Astrocyte (in vitro differentiated cells and primary cell): ENCODE results near the gene KLHL26. TPM values are rescaled to one million over a fixed set of nuclear protein-coding genes. Genes with fewer than 3 reads are reported as not detected.

Experiments used
- DNase-seq: peaks from one replicate; pipeline ENCODE4 v3.0.0-alpha.2; 2010; ENCODE audit warnings: low read depth
- FAIRE-seq: peaks from 2 replicates; lab custom pipeline; 2011; peaks lifted over from hg19 to GRCh38; lab: Jason Lieb, UNC
- H2AFZ ChIP-seq: 2 replicates; pipeline ENCODE4 v1.6.0; 2012; ENCODE audit warnings: low read depth, low read length, inconsistent platforms
- H3K27ac ChIP-seq: 2 replicates; pipeline ENCODE4 v1.5.1; 2011; ENCODE audit warnings: low read depth, low read length, inconsistent platforms
- H3K27me3 ChIP-seq: 2 replicates; pipeline ENCODE4 v1.6.0; 2011; ENCODE audit warnings: low read length, inconsistent platforms; ENCODE audit not compliant: insufficient read depth
- H3K36me3 ChIP-seq: 2 replicates; pipeline ENCODE4 v1.5.1; 2011; ENCODE audit warnings: low read length, inconsistent platforms; ENCODE audit not compliant: insufficient read depth
- H3K4me1 ChIP-seq: 2 replicates; pipeline ENCODE4 v1.5.1; 2011; ENCODE audit warnings: low read length, inconsistent platforms; ENCODE audit not compliant: insufficient read depth
- H3K4me2 ChIP-seq: 2 replicates; pipeline ENCODE4 v1.6.0; 2012; ENCODE audit warnings: low read length, inconsistent platforms
- H3K4me3 ChIP-seq: 2 replicates; pipeline ENCODE4 v1.5.1; 2011; ENCODE audit warnings: low read depth, mild to moderate bottlenecking, low read length, inconsistent platforms; ENCODE audit not compliant: insufficient read depth
- H3K79me2 ChIP-seq: 2 replicates; pipeline ENCODE4 v1.6.0; 2012; ENCODE audit warnings: mild to moderate bottlenecking, low read length, inconsistent platforms; ENCODE audit not compliant: insufficient read depth
- H3K9ac ChIP-seq: 2 replicates; pipeline ENCODE4 v1.6.0; 2012; ENCODE audit warnings: mild to moderate bottlenecking, low read length, inconsistent platforms
- H3K9me3 ChIP-seq: 2 replicates; pipeline ENCODE4 v1.5.1; 2012; ENCODE audit warnings: low read depth, mild to moderate bottlenecking, low read length, inconsistent platforms; ENCODE audit not compliant: insufficient read depth
- H4K20me1 ChIP-seq: 2 replicates; pipeline ENCODE4 v1.6.0; 2012; ENCODE audit warnings: low read length, inconsistent platforms; ENCODE audit not compliant: insufficient read depth
- H3K27ac Mint-ChIP-seq: one replicate; pipeline ENCODE4 v1.8.0; 2021; ENCODE audit warnings: mild to moderate bottlenecking, mixed read lengths; ENCODE audit not compliant: unreplicated experiment
- H3K27me3 Mint-ChIP-seq: one replicate; pipeline ENCODE4 v1.8.0; 2021; ENCODE audit warnings: low read depth, mixed read lengths; ENCODE audit not compliant: unreplicated experiment
- H3K36me3 Mint-ChIP-seq: one replicate; pipeline ENCODE4 v1.8.0; 2021; ENCODE audit warnings: low read depth, mixed read lengths; ENCODE audit not compliant: unreplicated experiment
- H3K4me1 Mint-ChIP-seq: one replicate; pipeline ENCODE4 v1.8.0; 2021; ENCODE audit warnings: low read depth, mixed read lengths; ENCODE audit not compliant: unreplicated experiment
- H3K4me3 Mint-ChIP-seq: one replicate; pipeline ENCODE4 v1.8.0; 2021; ENCODE audit warnings: mild to moderate bottlenecking, moderate library complexity, mixed read lengths; ENCODE audit not compliant: unreplicated experiment
- H3K9me3 Mint-ChIP-seq: one replicate; pipeline ENCODE4 v1.8.0; 2021; ENCODE audit warnings: mild to moderate bottlenecking, mixed read lengths; ENCODE audit not compliant: unreplicated experiment
- EZH2 ChIP-seq: IDR thresholded peaks from 2 replicates; pipeline ENCODE4 v1.6.1; 2012; ENCODE audit warnings: mild to moderate bottlenecking, low read length, inconsistent platforms; ENCODE audit not compliant: insufficient read depth
- total RNA-seq: library from RNA; stranded (reverse); gene quantifications from 2 replicates; pipeline ENCODE4 v1.2.1, GENCODE V29; 2021
- TF ChIP-seq, protein P1 (sequence below): IDR thresholded peaks from 2 replicates; pipeline ENCODE4 v1.5.1; 2011; ENCODE audit warnings: low read depth, mild to moderate bottlenecking, inconsistent platforms, low read length, moderate library complexity; ENCODE audit not compliant: insufficient read depth

The KLHL26 gene
- total RNA-seq, 1 donor from 2014 or later = 4.4 TPM

DNA sequence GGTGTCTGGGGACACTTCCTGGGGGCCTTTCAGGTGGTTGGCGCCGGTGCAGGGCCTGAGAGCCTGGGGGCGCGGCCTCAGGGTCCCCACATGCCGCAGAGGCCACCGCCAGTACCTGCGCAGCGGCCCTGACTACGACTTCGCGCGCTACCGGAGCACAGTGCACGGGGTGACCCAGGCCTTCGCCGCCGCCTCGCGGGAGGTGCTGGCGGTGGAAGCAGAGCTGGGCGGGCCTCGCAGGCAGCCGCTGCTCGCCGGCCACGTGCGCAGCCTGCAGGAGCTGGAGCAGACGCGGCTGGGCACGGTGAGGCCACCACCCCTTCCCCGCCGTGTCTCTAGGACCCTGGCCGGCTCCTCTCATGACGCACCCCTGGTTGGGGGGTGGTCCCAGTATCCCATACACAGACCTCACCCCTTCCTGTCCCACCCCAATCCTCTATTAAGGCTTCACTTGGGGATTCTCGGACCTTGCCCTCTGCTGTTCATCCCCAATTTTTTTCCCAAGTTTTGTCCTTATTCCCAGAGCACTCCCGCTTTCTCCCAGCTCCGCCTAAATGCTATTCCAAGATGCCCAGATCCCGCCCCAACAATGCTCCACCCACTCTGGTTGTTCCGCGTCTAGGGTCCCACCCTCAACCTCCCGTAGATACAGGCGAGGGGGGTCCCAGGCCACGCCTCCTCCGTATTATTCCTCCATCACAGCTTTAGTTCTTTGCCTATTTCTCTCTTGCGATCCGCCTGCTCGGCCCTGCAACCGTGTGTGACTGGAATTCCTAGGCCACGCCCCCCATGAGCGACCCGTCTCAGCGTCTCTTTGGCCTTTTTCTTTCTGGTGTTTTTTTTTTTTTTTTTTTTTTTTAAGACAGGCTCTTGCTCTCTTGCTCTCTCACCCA, 47.2 kb upstream of the KLHL26 start:
- no peaks in the 10 kb centered on the region for H3K9me3 Mint-ChIP-seq
- H2AFZ ChIP-seq = peak overlapping the region; percentile 73

DNA sequence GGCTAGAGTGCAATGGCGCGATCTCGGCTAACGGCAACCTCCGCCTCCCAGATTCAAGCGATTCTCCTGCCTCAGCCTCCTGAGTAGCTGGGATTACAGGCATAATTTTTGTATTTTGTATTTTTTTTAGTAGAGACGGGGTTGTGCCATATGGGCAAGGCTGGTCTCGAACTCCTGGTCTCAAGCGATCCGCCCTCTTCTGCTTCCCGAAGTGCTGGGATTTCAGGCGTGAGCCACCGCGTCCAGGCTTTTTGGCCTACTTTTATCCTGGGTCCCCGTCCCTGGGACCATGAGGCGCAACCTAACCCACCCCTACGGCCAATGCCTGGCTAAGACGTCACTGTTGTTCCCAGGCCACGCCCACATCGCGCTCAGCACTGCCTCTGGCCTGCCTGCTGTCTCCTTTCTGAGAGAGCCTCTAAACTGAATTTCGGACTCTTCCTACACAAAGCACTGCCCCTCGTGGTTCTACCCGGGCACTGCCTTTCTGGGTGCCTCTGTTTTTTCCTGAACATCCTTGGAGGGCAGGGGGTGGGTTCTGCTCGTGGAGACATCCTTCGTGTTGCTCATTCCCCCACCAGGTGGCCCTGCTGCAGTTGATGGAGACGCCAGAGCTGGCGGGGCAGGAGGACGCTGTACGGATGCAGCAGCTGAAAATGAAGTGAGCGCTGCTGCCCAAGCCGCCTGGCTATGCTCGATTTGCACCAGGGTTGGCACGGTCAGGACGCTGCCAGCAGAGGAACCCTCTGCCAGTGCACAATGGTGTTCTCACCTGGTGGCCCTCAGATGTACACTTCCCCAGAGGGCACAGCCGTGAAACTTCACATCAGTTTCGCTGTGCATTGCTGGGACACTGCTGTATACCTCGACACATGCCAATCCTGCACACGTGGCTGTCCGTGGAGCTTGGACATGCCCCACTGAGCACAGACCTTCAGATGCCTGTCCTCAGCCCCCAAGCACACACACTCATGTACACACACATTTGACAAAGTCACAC, 46.3 kb upstream of the KLHL26 start:
- no peak for FAIRE-seq
- peak overlapping the region; percentile 63 for H3K27ac ChIP-seq
- peak; percentile 74 for DNase-seq
- H3K9me3 Mint-ChIP-seq = no peaks in the 10 kb centered on the region
- no peaks in the 10 kb centered on the region for H3K27me3 ChIP-seq
- H3K27ac Mint-ChIP-seq = peak overlapping the region; percentile 81
- peak overlapping the region; percentile 93 for H3K4me2 ChIP-seq
- no peaks in the 10 kb centered on the region for H3K36me3 Mint-ChIP-seq
- H3K4me1 Mint-ChIP-seq = peaks cover 12% of the 10 kb centered on the region
- no peaks in the 10 kb centered on the region for H3K79me2 ChIP-seq
- H2AFZ ChIP-seq = no peak overlapping the region
- no peaks in the 10 kb centered on the region for H3K36me3 ChIP-seq
- H4K20me1 ChIP-seq = peaks cover 30% of the 10 kb centered on the region
- H3K9me3 ChIP-seq = no peaks in the 10 kb centered on the region
- peak overlapping the region; percentile 74 for H3K4me3 ChIP-seq
- H3K4me1 ChIP-seq = peaks cover 19% of the 10 kb centered on the region
- TF ChIP-seq, protein P1, sequence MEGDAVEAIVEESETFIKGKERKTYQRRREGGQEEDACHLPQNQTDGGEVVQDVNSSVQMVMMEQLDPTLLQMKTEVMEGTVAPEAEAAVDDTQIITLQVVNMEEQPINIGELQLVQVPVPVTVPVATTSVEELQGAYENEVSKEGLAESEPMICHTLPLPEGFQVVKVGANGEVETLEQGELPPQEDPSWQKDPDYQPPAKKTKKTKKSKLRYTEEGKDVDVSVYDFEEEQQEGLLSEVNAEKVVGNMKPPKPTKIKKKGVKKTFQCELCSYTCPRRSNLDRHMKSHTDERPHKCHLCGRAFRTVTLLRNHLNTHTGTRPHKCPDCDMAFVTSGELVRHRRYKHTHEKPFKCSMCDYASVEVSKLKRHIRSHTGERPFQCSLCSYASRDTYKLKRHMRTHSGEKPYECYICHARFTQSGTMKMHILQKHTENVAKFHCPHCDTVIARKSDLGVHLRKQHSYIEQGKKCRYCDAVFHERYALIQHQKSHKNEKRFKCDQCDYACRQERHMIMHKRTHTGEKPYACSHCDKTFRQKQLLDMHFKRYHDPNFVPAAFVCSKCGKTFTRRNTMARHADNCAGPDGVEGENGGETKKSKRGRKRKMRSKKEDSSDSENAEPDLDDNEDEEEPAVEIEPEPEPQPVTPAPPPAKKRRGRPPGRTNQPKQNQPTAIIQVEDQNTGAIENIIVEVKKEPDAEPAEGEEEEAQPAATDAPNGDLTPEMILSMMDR = peak; percentile 45
- no peak for TF ChIP-seq EZH2
- H3K4me3 Mint-ChIP-seq = peak overlapping the region; percentile 86
- H3K9ac ChIP-seq = no peak overlapping the region
- H3K27me3 Mint-ChIP-seq = peaks cover 2% of the 10 kb centered on the region

More for the DNA sequence above, 47.2 kb upstream of the KLHL26 start:
- Mint-ChIP-seq H3K27ac (peak overlapping the region; percentile 84), H3K4me1 (peaks cover 10% of the 10 kb centered on the region), H3K36me3 (no peaks in the 10 kb centered on the region), H3K4me3 (peak overlapping the region; percentile 86), H3K27me3 (peaks cover under 1% of the 10 kb centered on the region)
- no peak for FAIRE-seq
- Histone ChIP-seq H3K79me2 (no peaks in the 10 kb centered on the region), H3K4me2 (peak overlapping the region; percentile 93), H3K27me3 (no peaks in the 10 kb centered on the region), H4K20me1 (peaks cover 30% of the 10 kb centered on the region), H3K27ac (peak overlapping the region; percentile 63), H3K4me1 (peaks cover 16% of the 10 kb centered on the region), H3K9ac (peak overlapping the region; percentile 77), H3K36me3 (no peaks in the 10 kb centered on the region), H3K9me3 (no peaks in the 10 kb centered on the region), H3K4me3 (peak overlapping the region; percentile 74)
- DNase-seq = peak; percentile 46
- no peak for TF ChIP-seq EZH2
- TF ChIP-seq, protein P1 = no peak
